AG04449 (cell line): ENCODE data around the gene ZSWIM8.

Source experiments
- CTCF ChIA-PET: fragments of 350-600 bp; formaldehyde crosslinking; extraction: SDS; loops from one replicate; lab custom pipeline; 2021; ENCODE audit warnings: antibody characterized with exemption; lab: Yijun Ruan, JAX
- POLR2A ChIA-PET: fragments of 400-600, 350-600 bp; formaldehyde crosslinking; extraction: SDS; loops from one replicate; lab custom pipeline; 2020; ENCODE audit warnings: antibody characterized with exemption, inconsistent platforms; lab: Yijun Ruan, JAX
- DNase-seq: peaks from one replicate; pipeline ENCODE4 v3.0.0-alpha.2; 2010; ENCODE audit warnings: low read depth, low spot score
- H3K4me3 ChIP-seq: 2 replicates; pipeline ENCODE4 v1.5.1; 2011; ENCODE audit warnings: low read depth, mild to moderate bottlenecking, control low read depth, low read length
- TF ChIP-seq, protein P1 (sequence below): IDR thresholded peaks from one replicate; pipeline ENCODE4 v1.5.1; 2011; ENCODE audit warnings: mild to moderate bottlenecking, moderate library complexity, low read length, control low read depth, inconsistent platforms; ENCODE audit not compliant: insufficient read depth; ENCODE audit errors: missing control alignments

The ZSWIM8 gene

DNA sequence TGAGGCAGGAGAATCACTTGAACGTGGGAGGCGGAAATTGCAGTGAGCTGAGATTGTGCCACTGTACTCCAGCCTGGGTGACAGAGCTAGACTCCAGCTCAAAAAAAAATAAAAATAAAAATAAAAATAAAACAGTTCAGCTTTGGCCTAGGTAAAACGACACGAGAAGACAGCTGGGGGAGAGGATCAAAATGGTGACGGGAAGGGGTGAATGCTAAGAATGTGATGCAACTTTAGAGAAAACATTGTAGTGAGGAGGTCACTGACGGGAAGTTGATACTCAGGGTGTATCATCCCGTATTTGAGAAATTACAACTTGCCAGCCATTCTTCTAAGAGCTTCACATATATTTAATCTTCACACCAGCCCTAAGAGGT, 24.9 kb downstream of the ZSWIM8 start:
- peak overlapping the region; percentile 75 for H3K4me3 ChIP-seq
- ChIA-PET POLR2A (interaction anchor here (0.7 to 1.2 kb wide), 2 partner anchors 25 to 45 kb away, joined by 4 to 6 read pairs; partner anchors contain the start of gene ZSWIM8), CTCF (interaction anchor here (0.8 to 1.7 kb wide), 4 partner anchors 24 to 62 kb away, joined by 3 to 4 read pairs (median 4); no protein-coding TSS in a partner anchor)
- TF ChIP-seq, protein P1, sequence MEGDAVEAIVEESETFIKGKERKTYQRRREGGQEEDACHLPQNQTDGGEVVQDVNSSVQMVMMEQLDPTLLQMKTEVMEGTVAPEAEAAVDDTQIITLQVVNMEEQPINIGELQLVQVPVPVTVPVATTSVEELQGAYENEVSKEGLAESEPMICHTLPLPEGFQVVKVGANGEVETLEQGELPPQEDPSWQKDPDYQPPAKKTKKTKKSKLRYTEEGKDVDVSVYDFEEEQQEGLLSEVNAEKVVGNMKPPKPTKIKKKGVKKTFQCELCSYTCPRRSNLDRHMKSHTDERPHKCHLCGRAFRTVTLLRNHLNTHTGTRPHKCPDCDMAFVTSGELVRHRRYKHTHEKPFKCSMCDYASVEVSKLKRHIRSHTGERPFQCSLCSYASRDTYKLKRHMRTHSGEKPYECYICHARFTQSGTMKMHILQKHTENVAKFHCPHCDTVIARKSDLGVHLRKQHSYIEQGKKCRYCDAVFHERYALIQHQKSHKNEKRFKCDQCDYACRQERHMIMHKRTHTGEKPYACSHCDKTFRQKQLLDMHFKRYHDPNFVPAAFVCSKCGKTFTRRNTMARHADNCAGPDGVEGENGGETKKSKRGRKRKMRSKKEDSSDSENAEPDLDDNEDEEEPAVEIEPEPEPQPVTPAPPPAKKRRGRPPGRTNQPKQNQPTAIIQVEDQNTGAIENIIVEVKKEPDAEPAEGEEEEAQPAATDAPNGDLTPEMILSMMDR, result no peak
- DNase-seq, result no peak

DNA sequence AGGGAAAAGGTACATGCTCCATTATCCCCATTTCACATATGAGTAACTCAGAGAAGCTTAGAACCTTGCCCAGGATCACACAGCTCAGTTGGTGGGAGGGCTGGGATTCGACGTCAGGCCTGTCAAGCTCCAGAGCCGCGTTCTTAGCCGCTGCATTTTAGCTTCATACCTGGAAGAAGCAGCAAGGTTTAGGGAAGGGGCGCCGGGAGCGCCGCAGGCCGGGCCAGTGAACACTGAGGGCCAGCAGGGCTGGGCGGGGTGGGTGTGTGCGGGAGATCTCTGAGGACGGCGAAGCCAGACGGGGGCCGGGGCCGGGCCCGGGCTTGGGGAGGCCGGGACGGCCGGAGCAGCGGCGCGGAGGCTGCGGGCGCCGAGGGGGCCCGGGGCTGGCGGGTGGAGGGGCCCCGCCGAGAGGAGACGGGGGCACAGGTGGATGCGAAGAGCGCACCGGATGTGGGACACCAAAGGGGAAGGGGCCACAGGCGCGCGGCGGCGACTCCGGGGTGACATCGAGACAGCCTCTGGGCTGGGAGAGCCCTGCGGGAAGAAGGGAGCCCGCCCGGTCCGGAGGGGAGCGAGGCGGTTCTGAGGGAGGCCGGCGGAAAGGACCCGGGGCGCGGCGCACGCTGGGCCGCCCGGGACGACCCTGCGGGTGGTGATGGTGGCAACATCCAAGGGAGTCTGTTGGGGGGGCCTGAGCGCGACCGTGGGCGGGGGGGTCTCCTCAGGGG, 25.5 kb downstream of the ZSWIM8 start:
- DNase-seq, result no peak
- POLR2A ChIA-PET, result interaction anchor here (1.2 kb wide), 1 partner anchor 25 kb away, joined by 6 read pairs; the partner anchor contains the start of gene ZSWIM8

GRCh38 chr10:73812657-73813056, 27.3 kb downstream of the ZSWIM8 start:
- TF ChIP-seq, protein P1, result no peak
- H3K4me3 ChIP-seq, result no peak overlapping the region
- no peak for DNase-seq
- ChIA-PET POLR2A (no interaction called here), CTCF (interaction anchor here (1.0 to 1.3 kb wide), 5 partner anchors 9 to 39 kb away, joined by 3 to 5 read pairs (median 3); partner anchors contain the start of gene ZSWIM8)

More for the DNA sequence above, 25.5 kb downstream of the ZSWIM8 start:
- CTCF ChIA-PET, result interaction anchor here (0.8 to 1.7 kb wide), 4 partner anchors 24 to 61 kb away, joined by 3 to 4 read pairs (median 4); no protein-coding TSS in a partner anchor
- TF ChIP-seq, protein P1, result no peak
- H3K4me3 ChIP-seq, result peak overlapping the region; percentile 75

GRCh38 chr10:73813333-73813732, 27.9 kb downstream of the ZSWIM8 start:
- ChIA-PET POLR2A (no interaction called here), CTCF (interaction anchor here (1.1 kb wide), 1 partner anchor 39 kb away, joined by 3 read pairs; no protein-coding TSS in a partner anchor)
- TF ChIP-seq, protein P1, result no peak
- DNase-seq, result no peak
- no peak overlapping the region for H3K4me3 ChIP-seq

DNA sequence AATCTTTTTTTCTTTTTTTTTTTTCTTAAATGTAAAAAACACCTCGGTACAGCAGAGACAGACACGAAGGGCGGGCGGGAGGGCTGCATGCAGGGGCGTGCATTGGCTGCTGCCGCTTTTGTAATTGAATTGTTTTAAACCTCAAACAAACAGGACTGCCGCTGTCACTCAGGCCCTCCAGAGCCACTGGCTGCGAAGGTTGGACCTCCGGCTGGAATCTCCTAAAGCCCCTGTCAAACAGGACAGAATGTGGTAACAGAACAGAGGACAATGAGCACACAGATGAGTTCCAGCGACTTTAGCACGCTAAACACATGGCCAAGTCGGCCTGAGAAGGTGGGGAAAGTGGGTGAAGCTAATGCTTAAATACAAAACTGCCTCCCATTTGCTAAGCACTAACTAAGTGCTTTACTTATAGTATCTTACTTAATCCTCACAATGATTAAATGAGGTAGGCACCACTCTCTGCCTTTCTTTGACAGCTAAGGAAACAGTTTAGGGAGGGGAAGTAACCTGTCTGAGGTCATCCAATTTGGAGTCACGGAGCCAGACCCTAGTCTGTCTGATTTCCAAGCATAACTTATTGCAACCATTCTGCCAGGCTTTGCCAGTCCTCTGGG, 29.0 kb downstream of the ZSWIM8 start:
- ChIA-PET CTCF (interaction anchor here (0.9 to 1.8 kb wide), 3 partner anchors 9 to 65 kb away, joined by 4 read pairs; no protein-coding TSS in a partner anchor), POLR2A (no interaction called here)
- DNase-seq, result no peak
- TF ChIP-seq, protein P1, result no peak
- no peak overlapping the region for H3K4me3 ChIP-seq
